GM19043 (cell line): ENCODE measurements around the gene CLDN6.
"Not testable (repeated sequence)": the region's sequence is repeated elsewhere in the genome, so short reads cannot be mapped to it uniquely, and the experiment has no call there.

Experiments used
- ATAC-seq: cut with Tn5 transposase; IDR thresholded peaks from one replicate; pipeline ENCODE4 v1.9.1; 2021; ENCODE audit warnings: low read depth; ENCODE audit not compliant: unreplicated experiment

Gene CLDN6

GRCh38 chr16:3017794-3018506, at the start of gene CLDN6:
TSS of gene CLDN6 (minus strand) at chr16:3018183. CDS start at chr16:3016021, 2,162 bp downstream.
- no peak for ATAC-seq

GRCh38 chr16:3066440-3066748, 48.4 kb upstream of the CLDN6 start:
- ATAC-seq = no peak

- ATAC-seq = no peak
These were observed 47.9 kb upstream of the CLDN6 start for GRCh38 chr16:3065742-3066439.

GRCh38 chr16:3065069-3065741, 47.2 kb upstream of the CLDN6 start, which contains the start of gene IL32:
TSS of gene IL32 (plus strand) at chr16:3065640. CDS start at chr16:3065812, 172 bp downstream.
- ATAC-seq = no peak

GRCh38 chr16:3063625-3064386, 45.8 kb upstream of the CLDN6 start:
- ATAC-seq = no peak

- no peak for ATAC-seq
These were observed 44.6 kb upstream of the CLDN6 start for GRCh38 chr16:3062553-3062952.

GRCh38 chr16:3060339-3061127, 42.5 kb upstream of the CLDN6 start:
- no peak for ATAC-seq

GRCh38 chr16:3059723-3060242, 41.8 kb upstream of the CLDN6 start:
- no peak for ATAC-seq

GRCh38 chr16:3059041-3059722, 41.2 kb upstream of the CLDN6 start:
- ATAC-seq = peak; percentile 70

GRCh38 chr16:3058139-3059030, 40.4 kb upstream of the CLDN6 start:
- no peak for ATAC-seq

GRCh38 chr16:3057181-3058138, 39.5 kb upstream of the CLDN6 start:
- no peak for ATAC-seq

GRCh38 chr16:3056336-3057180, 38.6 kb upstream of the CLDN6 start:
- ATAC-seq = no peak

GRCh38 chr16:3055734-3056115, 37.7 kb upstream of the CLDN6 start:
- ATAC-seq = not testable (repeated sequence)

GRCh38 chr16:3054965-3055733, 37.2 kb upstream of the CLDN6 start:
- no peak for ATAC-seq

GRCh38 chr16:3053330-3053710, 35.3 kb upstream of the CLDN6 start:
- not testable (repeated sequence) for ATAC-seq
